OCI-LY7 (cell line): ENCODE measurements around the gene PLXNA1. TPM values are rescaled to one million over a fixed set of nuclear protein-coding genes. Genes with fewer than 3 reads are reported as not detected.

Experiments
- BruUV-seq: library from RNA; stranded (reverse); fragments of 400-500 nt; replicated peaks from 2 replicates; lab custom pipeline; 2021; lab: Mats Ljungman, UMichigan
- CTCF ChIA-PET: fragments of 300-600 bp; sonication (Branson Sonifier 250); formaldehyde crosslinking; loops from one replicate; lab custom pipeline; 2022; ENCODE audit warnings: antibody characterized with exemption; ENCODE audit not compliant: unreplicated experiment; lab: Charles Lee
- POLR2A ChIA-PET: fragments of 300-600 bp; sonication (Branson Sonifier 250); formaldehyde crosslinking; loops from one replicate; lab custom pipeline; 2022; ENCODE audit warnings: antibody characterized with exemption; lab: Charles Lee
- DNase-seq: peaks from one replicate; pipeline ENCODE4 v3.0.0-alpha.2; 2015; ENCODE audit warnings: low spot score
- H2AFZ ChIP-seq: fragments of 200-600 bp; sonication (generic), shearing (Covaris generic); 2 replicates; pipeline ENCODE4 v1.6.1; 2014; ENCODE audit warnings: mild to moderate bottlenecking, antibody characterized with exemption, low read length, moderate library complexity
- H3K27ac ChIP-seq: fragments of 200-600 bp; sonication (generic); 2 replicates; pipeline ENCODE4 v1.5.1; 2014; ENCODE audit warnings: mixed run types, low read depth, mild to moderate bottlenecking, moderate library complexity, low read length, inconsistent platforms; ENCODE audit not compliant: poor library complexity, severe bottlenecking
- H3K36me3 ChIP-seq: fragments of 200-600 bp; sonication (generic); 2 replicates; pipeline ENCODE4 v1.6.1; 2014; ENCODE audit warnings: mild to moderate bottlenecking, antibody characterized with exemption, low read length, moderate library complexity, mixed read lengths; ENCODE audit not compliant: insufficient read depth
- H3K4me1 ChIP-seq: fragments of 200-600 bp; sonication (generic); 2 replicates; pipeline ENCODE4 v1.5.1; 2014; ENCODE audit warnings: mild to moderate bottlenecking, low read length; ENCODE audit not compliant: insufficient read depth, poor library complexity, severe bottlenecking
- H3K4me2 ChIP-seq: fragments of 200-600 bp; sonication (generic); 2 replicates; pipeline ENCODE4 v1.6.1; 2014; ENCODE audit warnings: mild to moderate bottlenecking, low read length
- H3K4me3 ChIP-seq: fragments of 200-600 bp; sonication (generic); 2 replicates; pipeline ENCODE4 v1.5.1; 2014; ENCODE audit warnings: mild to moderate bottlenecking, low read depth, low read length; ENCODE audit not compliant: poor library complexity, severe bottlenecking
- H3K79me2 ChIP-seq: fragments of 200-600 bp; sonication (generic); 2 replicates; pipeline ENCODE4 v1.6.1; 2016; ENCODE audit warnings: low read depth, mild to moderate bottlenecking, low read length, moderate library complexity, mixed read lengths; ENCODE audit not compliant: insufficient read depth
- H3K9me2 ChIP-seq: fragments of 200-600 bp; sonication (generic); 2 replicates; pipeline ENCODE4 v1.6.1; 2016; ENCODE audit warnings: mild to moderate bottlenecking, low read length, mixed read lengths; ENCODE audit not compliant: insufficient read depth
- H3K9me3 ChIP-seq: fragments of 200-600 bp; sonication (generic); 2 replicates; pipeline ENCODE4 v1.6.1; 2014; ENCODE audit warnings: mild to moderate bottlenecking, mixed run types, low read length, mixed read lengths
- H4K20me1 ChIP-seq: fragments of 200-600 bp; sonication (generic); 2 replicates; pipeline ENCODE4 v1.6.1; 2014; ENCODE audit warnings: mild to moderate bottlenecking, antibody characterized with exemption, low read length, moderate library complexity, mixed read lengths; ENCODE audit not compliant: insufficient read depth
- CTCF ChIP-seq: fragments of 200-600 bp; sonication (generic); conservative IDR thresholded peaks from 2 replicates; pipeline ENCODE4 v1.5.1; 2014; ENCODE audit warnings: mild to moderate bottlenecking, antibody characterized with exemption, low read length, moderate library complexity, mixed read lengths
- EZH2phosphoT487 ChIP-seq: fragments of 200-600 bp; sonication (generic); IDR thresholded peaks from 2 replicates; pipeline ENCODE4 v1.6.1; 2018; ENCODE audit warnings: low read depth, borderline replicate concordance, mild to moderate bottlenecking, mixed run types, antibody characterized with exemption, low read length, moderate library complexity, mixed read lengths
- intact Hi-C: fragments of 100-400 bp; cut with micrococcal nuclease; formaldehyde crosslinking; loops from one replicate; pipeline ENCODE4 v1.10.0; 2022; ENCODE audit not compliant: unreplicated experiment
- total RNA-seq, 2 experiments: library from RNA; depleted of rRNA in 1 of 2; stranded (reverse); fragments of >200 nt in 1 of 2; shearing (Covaris generic) in 1 of 2; gene quantifications; 2 replicates each; pipeline ENCODE4 v1.2.3, GENCODE V29; 2014 to 2022

PLXNA1 gene
- total RNA-seq, 2 experiments from 2014 or later, result 3.6 to 4.4 TPM

- Histone ChIP-seq H3K4me3 (no peak overlapping the region), H3K27ac (no peak overlapping the region), H3K9me3 (no peaks in the 10 kb centered on the region), H3K36me3 (no peaks in the 10 kb centered on the region), H3K79me2 (no peaks in the 10 kb centered on the region), H4K20me1 (no peaks in the 10 kb centered on the region), H3K9me2 (no peaks in the 10 kb centered on the region), H3K4me1 (peaks cover 10% of the 10 kb centered on the region), H3K4me2 (no peak overlapping the region), H2AFZ (no peak overlapping the region)
- no TSS peak for BruUV-seq
- CTCF ChIA-PET, result interaction anchor here (1.1 kb wide), 1 partner anchor 8 kb away, joined by 4 read pairs; no protein-coding TSS in a partner anchor
- POLR2A ChIA-PET, result no interaction called here
- intact Hi-C loops, result no loop called here
- no peak for DNase-seq
- TF ChIP-seq EZH2phosphoT487 (no peak), CTCF (no peak)
Observed at GRCh38 chr3:126945891-126946290, 37.0 kb upstream of the PLXNA1 start.

- ChIA-PET CTCF (interaction anchor here (1.1 kb wide), 1 partner anchor 8 kb away, joined by 4 read pairs; no protein-coding TSS in a partner anchor), POLR2A (no interaction called here)
- BruUV-seq, result no TSS peak
Observed at GRCh38 chr3:126946405-126946804, 36.5 kb upstream of the PLXNA1 start.

GRCh38 chr3:126947429-126947828 lies 35.5 kb upstream of the PLXNA1 start:
- H3K4me3 ChIP-seq, result no peak overlapping the region
- H3K4me1 ChIP-seq, result peaks cover 10% of the 10 kb centered on the region
- CTCF ChIA-PET, result no interaction called here
- H2AFZ ChIP-seq, result no peak overlapping the region
- intact Hi-C loops, result no loop called here
- no peak overlapping the region for H3K27ac ChIP-seq
- BruUV-seq, result no TSS peak
- POLR2A ChIA-PET, result no interaction called here
- H3K9me3 ChIP-seq, result no peaks in the 10 kb centered on the region
- no peaks in the 10 kb centered on the region for H3K79me2 ChIP-seq
- no peaks in the 10 kb centered on the region for H3K9me2 ChIP-seq
- DNase-seq, result no peak
- no peaks in the 10 kb centered on the region for H4K20me1 ChIP-seq
- no peaks in the 10 kb centered on the region for H3K36me3 ChIP-seq
- H3K4me2 ChIP-seq, result no peak overlapping the region
- TF ChIP-seq EZH2phosphoT487, result no peak

More at GRCh38 chr3:126946405-126946804, 36.5 kb upstream of the PLXNA1 start:
- Histone ChIP-seq H3K27ac (no peak overlapping the region), H3K4me3 (no peak overlapping the region), H3K9me2 (no peaks in the 10 kb centered on the region), H3K4me1 (peaks cover 10% of the 10 kb centered on the region), H3K9me3 (no peaks in the 10 kb centered on the region), H2AFZ (no peak overlapping the region), H4K20me1 (no peaks in the 10 kb centered on the region), H3K4me2 (no peak overlapping the region), H3K36me3 (no peaks in the 10 kb centered on the region), H3K79me2 (no peaks in the 10 kb centered on the region)
- intact Hi-C loops, result no loop called here
- no peak for TF ChIP-seq CTCF
- DNase-seq, result no peak
